Frontal cortex (tissue), 4 donors: ENCODE measurements around the gene TAB2. TPM values are rescaled to one million over a fixed set of nuclear protein-coding genes. Genes with fewer than 3 reads are reported as not detected.

Source experiments
- DNase-seq, 2 donors: peaks; one replicate each; pipeline ENCODE4 v3.0.0; 2012; ENCODE audit warnings: low spot score in 2 of 2
- FAIRE-seq: peaks from 2 replicates; lab custom pipeline; 2012; peaks lifted over from hg19 to GRCh38; lab: Jason Lieb, UNC
- total RNA-seq: library from RNA; depleted of rRNA; stranded (reverse); fragments of >200 nt; gene quantifications from one replicate; pipeline ENCODE4 v1.2.3, GENCODE V29; 2014
- donor health status: control.
- donor health status: control.
- donor health status: control.

The TAB2 gene
- total RNA-seq, 1 donor from 2014 or later: 28.9 TPM

DNA sequence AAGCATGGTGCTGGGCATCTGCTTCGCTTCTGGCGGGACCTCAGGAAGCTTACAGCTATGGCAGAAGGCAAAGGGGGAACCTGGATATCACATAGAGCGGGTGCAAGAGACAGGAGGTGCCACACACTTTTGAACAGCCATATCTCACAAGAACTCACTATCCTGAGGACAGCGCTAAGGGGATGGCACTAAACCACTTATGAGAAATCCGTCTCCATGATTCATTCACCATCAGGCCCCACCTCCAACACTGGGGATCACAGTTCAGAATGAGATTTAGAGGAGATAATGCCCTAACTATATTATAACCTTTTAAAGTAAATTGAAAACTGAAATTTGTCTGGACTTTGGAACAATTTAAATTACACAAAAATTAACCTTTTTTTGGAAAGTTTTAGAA is 44.8 kb downstream of the TAB2 start:
- DNase-seq: no peak
- no peak for FAIRE-seq

DNA sequence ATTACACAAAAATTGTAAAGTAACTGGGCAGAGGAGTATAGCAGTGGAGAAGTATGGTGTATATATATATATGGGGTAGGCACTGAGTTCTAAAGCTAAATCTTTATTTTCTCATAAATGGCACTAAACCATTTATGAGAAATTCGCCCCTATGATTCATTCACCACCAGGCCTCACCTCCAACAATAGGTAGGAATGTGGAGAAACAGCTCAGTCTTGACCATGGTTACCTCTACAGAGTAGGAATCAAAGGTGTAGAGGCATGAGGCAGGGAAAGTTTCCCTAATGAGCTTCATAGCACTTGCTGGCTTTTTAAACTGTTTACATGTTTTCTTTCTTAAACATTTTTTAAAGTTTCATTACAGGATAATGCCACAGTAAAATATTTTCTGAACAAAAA is 45.6 kb downstream of the TAB2 start:
- no peak for DNase-seq
- no peak for FAIRE-seq

DNA sequence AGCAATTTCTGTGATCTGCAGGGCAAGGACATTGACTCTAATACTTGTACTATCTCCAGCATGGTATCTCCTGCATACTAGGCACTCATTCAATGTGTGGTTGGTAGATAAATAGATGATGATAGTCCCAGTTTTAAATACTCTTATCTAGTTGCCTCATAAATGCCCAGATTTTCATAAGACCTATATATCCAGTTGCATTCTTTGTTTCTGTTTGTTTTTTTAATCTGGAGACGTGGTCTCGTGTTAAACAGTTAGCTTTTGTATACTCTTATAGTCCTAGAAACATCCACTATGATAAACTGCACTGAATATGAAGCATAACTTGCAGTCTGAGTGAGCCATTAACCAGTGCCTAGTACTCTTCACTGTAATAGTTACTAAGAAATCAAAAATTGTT is 47.0 kb downstream of the TAB2 start:
- FAIRE-seq: no peak

DNA sequence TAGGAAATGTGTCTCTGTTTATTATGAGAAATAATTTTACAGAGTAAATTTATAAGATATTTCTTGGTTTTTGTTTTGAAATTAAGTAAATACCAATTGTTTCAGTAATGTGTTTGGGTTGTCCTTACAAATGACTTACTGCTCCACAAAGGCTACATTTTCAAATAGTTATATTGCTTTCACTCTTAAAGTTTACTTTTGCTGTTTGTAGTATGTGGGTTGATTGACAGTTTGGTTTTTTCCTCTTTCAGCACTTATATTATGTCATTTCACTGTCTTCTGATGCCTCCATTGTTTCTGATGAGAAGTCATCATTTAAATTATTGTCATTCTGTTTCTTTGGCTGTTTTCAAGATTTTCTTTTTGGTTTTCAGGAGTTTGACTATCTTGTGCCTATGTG is 47.7 kb downstream of the TAB2 start:
- no peak for FAIRE-seq
- no peak for DNase-seq

More for the DNA sequence above, 47.0 kb downstream of the TAB2 start:
- DNase-seq: no peak

DNA sequence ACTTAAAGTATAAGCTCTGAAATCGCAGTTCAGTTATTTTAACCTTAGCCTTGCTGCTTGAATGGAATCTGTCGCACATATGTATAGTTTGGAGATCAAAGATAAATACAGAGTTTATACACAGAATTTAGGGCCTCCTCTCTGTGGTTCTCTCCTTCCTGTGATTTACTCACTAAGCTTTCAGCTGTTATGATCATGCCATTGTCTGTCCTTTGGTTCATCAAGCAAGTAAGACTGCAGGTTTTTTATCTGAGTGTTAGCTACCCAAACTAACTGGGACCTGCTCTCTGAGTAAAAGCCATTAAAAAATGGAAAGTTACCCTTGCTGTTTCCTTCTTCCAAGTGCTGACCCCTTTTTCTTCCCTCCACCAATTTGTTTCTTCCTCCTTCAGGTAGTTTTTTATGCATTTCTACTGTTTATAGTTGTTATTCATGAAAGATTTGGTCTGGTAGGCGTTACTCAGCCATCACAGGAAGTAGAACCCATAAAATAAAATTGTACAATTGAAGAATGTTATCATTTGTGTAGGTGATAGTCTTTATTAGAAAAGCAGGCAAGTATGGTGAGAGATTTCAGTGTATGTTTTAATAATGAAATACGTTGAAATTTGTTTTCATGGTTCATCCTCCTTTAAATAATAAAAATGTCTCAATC is 48.9 kb downstream of the TAB2 start:
- DNase-seq: no peak
- FAIRE-seq: no peak

DNA sequence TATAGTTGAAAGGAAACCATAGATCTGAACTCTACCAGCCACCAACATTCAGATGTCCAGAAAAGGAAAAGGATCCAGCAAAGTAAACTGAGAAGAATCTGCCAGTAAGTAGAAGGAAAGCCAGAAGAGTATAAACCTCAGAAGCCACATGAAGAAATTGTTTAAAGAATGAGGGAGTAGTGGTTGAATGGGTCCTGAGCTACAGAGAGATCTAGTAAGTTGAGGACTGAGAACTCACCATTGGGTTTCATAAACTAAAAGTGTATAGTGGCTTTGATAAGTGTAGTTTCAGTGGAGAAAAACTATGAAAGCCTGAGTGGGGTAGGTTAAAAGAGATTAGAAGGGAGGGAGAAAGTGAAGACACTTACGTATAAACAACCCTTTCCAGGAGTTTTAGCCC is 50.6 kb downstream of the TAB2 start:
- FAIRE-seq: no peak
- no peak for DNase-seq

DNA sequence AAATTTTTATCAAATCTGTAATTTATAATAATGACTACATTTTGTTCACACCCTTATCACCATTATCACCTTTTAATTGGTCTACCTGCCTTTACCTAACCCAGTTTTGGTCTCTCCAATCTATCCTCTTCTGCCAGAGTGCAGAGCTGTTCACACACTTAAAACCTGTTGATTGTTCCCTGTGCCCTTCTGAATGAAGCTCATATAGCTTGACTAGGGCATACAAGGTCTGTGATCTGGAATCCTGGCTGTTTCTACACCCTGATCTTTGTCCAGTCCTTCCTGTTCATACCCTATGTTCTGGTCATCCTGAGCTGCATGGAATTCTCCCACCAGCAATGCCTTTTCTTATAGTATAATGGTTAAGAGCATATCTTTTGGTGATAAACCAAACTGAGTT is 53.6 kb downstream of the TAB2 start:
- no peak for FAIRE-seq

DNA sequence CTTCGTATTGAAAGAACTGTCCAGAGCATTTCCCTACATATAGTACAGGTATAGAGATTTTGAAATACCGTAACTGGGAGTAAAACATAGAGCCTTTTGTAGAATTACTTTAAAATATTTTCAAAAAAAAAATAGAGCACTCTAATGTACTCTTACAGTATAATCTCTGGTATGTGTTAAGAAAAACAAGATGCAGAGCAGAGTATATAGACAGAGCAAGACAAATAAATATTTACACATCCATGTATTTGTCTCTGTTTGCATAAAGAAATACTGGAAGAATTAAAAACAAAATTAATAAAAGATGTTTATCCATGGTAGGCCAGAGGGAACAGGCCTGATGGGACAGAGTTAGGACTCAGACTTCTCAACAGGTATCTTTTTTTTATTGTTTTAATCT is 54.5 kb downstream of the TAB2 start:
- FAIRE-seq: no peak
- no peak for DNase-seq

More for the DNA sequence above, 53.6 kb downstream of the TAB2 start:
- DNase-seq: no peak

DNA sequence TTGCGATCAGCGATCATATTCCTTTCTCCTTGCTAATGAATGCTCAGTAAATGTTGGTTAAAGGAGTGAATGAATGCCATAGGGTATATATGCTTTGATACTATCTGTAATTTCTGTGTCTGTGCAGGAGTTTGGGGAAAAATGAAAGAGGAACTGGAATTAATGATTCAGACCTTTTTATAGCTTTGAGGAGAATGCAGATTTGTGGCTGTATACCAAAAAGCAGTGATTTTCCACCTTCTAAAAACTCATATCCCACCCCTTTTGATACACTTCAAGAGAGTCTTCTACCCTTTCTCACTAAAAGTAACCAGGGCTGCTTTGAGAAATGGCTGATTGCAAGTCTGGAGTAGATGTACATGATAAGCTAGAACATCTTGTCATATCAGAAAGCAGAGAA is 56.0 kb downstream of the TAB2 start:
- FAIRE-seq: no peak
- DNase-seq: no peak

DNA sequence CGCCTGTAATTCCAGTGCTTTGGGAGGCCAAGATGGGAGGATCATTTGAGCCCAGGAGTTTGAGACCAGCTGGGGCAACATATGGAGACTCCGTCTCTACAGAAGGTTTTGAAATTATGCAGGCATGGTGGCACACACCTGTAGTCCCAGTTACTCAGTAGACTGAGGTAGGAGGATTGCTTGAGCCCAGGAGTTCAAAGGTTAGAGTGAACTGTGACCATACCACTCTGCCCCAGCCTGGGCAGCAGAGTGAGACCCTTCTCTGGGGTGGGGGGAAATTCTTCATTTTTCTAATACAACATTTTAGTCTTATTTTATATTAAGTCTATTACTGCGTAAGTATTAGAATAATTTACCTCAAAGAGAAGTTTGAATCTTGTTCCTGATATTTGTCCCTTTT is 62.5 kb downstream of the TAB2 start:
- DNase-seq (no peak), FAIRE-seq (no peak)

DNA sequence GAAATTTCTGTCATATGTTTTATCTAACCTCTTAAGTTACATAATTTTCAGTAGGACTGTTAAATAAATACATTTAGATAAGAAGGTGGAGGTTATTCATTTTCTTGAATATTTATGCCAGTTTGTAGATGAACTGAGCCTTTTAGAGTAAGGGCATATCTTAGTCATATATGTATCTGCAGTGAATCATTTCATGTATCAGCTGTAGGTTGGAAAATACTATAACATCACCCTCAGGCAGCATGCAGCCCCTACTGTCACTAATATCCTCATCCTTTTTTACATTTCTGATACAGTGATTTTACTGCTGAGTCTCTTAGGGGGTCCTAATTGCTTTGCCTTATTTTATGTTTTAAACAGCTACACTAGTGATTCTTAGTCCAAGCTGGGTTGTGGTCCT is 63.0 kb downstream of the TAB2 start:
- FAIRE-seq (no peak), DNase-seq (no peak)

DNA sequence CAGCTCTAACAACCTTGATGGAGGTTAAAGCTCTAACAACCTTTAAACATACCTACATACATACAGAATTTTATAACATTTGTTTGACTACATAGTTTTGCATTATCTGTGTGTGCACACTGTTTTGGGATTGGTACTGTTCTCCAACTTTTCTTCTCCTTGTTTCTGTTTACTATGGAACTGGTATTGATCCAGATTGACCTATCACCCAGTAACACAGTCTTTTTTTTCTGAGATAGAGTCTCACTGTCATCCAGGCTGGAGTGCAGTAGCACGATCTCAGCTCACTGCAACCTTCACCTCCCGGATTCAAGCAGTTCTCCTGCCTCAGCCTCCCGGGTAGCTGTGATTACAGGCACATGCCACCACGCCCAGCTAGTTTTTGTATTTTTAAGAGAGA is 65.9 kb downstream of the TAB2 start:
- FAIRE-seq: no peak
- no peak for DNase-seq

DNA sequence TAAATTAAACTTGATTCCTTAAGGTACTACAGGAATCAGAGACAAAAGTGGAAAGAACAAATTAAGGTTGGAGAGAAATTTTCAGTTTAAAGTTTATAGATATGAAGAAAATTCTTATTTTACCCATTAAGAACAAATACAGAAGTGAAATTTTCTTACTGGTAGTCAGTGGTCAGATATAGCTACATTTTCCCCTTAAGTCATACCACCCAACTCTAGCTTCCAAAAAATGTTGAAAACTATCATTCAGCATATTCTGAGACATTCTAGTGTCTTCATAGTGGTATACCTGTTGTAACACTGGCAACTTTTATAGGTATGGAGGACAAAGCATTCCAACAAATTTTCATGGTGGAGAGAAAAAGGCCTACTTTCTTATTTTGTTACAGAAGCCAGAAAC is 67.0 kb downstream of the TAB2 start:
- DNase-seq: no peak
- FAIRE-seq: no peak

DNA sequence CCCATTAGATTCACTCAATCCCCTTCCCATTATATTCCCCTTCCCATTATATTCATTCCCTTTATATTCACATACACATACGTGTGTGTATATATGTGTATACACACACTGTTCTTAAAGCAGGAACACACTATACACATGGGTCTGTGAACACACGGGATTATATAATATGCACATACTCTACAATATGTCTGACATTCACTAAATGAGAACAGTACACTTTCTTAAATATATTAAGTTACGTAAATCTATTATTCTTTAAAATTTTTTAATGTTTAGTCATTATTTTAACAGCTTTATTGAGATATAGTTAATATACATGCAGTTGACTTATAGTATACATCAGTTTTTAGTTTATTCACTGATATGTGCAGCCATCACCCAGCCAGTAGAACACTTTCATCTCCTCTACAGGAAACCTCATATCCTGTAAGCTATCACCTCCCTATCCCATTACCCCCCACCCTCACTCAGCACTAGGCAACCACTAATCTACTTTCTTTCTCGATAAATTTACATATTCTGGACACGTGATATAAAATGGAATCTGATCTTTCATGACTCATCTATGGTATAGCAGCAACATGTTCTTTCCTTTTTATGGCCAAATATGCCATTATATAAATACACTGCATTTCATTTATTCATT is 68.6 kb downstream of the TAB2 start:
- FAIRE-seq: peak; percentile 3

DNA sequence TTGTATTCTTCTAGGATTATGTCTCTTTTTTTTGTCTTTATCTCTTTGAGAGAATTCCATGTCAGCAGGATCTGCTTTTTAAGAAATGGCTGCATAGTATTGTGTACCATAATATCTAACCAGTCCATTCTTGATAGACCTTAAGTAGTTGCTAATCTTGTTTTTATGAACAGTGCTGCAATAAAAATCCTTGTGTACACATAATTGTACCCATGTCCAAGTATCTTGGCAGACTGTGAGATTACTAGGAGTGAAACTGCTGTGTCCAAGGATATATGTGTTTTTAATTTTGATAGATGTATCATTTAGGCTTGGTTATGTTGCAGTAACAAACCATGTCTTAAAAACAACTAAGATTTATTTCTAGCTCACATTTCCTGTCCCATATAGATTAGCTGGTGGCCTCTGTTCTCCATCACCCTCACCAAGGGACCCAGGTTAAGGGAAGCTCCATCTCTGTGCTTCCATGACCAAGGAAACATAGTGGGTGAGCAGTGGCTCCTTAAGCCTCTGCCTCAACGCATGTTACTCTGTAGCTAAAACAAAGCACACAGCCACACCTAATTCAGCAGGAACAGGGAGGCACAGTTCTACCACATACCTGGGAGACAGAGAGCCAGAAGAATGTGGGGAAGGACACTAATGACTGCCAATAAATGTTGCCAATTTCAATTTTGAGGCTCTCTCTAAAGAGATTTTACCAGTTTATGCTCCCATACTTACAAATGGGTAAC is 70.4 kb downstream of the TAB2 start:
- no peak for FAIRE-seq

More for the DNA sequence above, 68.6 kb downstream of the TAB2 start:
- DNase-seq: no peak

DNA sequence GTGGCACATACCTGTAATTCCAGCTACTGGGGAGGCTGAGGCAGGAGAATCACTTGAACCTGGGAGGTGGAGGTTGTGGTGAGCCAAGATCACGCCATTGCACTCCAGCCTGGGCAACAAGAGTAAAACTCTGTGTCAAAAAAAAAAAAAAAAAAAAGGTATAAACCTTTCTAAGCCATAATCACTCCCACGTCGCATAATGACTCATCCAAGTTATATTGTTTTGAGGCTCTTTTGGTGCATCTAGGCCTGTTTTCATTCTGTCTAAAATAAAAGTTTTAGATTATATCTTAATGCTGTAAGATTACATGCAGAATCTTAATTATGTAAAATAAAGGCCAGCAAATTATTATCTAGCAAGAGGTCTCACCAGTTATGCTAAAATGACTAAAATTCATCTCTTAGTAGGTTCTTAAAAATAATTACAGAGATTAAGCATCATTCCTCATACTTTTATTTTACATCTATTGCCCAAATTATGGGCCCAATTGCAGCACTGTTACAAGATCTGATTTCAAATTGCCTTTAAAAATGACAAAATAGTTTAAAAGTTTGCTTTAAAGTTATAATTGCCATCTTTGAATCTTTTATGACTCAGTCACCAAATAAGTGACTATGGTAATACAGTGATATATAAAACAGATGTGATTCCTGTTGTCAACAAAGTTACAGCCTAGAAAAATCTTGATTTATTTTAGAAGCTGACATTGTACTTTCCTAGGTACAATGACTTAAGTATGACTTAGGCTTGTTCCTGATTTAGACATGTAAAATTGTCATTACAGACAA is 72.2 kb downstream of the TAB2 start:
- no peak for DNase-seq
- no peak for FAIRE-seq

More for the DNA sequence above, 70.4 kb downstream of the TAB2 start:
- no peak for DNase-seq

DNA sequence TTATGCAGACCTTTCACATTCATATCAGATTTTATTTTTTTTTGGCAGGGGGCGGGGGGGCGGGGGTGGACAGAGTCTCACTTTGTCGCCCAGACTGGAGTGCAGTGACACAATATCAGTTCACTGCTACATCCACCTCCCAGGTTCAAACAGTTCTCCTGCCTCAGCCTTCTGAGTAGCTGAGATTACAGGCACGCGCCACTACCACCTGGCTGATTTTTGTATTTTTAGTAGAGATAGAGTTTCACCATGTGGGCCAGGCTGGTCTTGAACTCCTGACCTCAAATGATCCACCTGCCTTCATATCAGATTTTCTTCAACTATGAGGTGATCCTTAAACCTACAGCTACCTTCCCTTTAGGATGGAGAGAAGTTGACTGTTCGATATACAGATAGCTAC is 74.6 kb downstream of the TAB2 start:
- DNase-seq (no peak), FAIRE-seq (no peak)

DNA sequence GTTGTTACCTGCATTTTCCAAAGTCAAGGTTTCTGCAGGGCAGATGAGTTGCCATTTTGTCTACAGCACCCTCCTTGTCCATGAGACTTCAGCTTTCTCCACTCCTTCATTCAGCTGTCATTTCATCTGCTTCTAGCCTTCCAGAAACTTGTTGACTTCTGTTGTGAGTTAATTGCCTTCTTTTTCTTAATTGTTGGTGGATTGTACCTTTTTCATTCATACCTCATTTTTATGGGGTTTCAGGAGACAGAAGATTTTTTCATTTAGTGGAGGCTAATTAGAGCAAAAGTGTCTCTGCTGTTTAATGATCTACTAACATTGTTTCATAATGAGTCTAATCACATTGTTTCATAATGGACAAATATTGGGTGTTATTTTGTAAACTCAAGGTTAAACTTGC is 75.0 kb downstream of the TAB2 start:
- DNase-seq: no peak
- FAIRE-seq: no peak

DNA sequence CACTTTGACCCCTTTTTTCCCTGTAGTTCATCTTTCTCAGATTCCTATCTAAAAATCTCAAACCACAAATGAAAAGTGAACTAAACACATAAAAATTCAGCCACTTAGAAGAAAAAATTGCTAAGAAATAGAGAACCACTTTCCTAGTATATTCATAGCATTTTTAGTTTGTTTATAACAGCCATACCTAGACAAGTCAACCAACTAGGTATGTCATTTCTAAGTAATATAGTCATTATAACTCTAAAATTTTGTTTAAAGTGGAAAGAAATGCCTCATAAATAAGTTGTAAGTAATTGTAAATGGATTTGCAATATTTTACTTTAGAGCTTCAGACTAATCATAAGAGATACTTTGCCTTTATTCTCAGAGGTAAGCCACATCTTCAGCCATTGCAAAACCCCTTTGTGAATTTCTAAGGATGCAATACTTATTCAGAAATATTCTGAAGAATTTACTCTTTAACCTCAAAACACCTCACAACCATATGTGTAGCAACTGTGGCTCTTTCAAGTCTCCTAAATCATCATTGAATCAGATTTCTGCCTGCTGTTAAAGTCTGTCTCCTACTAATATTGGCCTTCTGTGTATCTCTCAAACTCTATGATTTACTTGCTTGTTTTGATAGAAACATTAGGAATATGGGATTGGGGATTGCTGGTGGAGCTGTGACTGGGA is 75.6 kb downstream of the TAB2 start:
- DNase-seq: no peak
- no peak for FAIRE-seq

DNA sequence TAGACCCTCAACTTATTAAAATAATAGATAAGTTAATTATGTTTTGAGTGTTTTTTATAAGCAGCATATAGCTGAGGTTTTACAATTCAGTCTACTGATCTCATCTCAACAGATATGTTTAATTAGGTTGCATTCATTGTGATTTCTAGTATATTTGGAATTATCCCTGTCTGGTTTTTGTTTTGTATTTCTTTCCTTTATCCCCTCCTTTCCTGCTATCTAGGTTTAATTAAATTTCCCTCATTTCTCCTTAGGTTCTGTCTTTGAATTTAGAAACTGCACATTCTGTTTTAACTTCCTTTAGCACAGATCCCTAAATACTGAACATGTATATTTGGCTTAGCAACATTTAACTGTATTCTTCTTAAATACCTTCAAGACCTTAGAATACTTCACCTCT is 77.7 kb downstream of the TAB2 start:
- no peak for FAIRE-seq
- DNase-seq: no peak
